Stimulated activated CD8-positive, alpha-beta memory T cell treated with anti-CD3 and anti-CD28 coated beads, Interleukin-7, amount 100 ng/mL, for 4 hours (primary cell): Measurements from ENCODE around the gene FXYD7.
A peak's percentile ranks its signal among the peaks of the same experiment; 100 is the strongest.
"Not testable (repeated sequence)": the region's sequence is repeated elsewhere in the genome, so short reads cannot be mapped to it uniquely, and the experiment has no call there.

Source experiments
- DNase-seq, 2 donors: peaks; one replicate each; pipeline ENCODE4 v3.0.0-alpha.2; 2020; ENCODE audit warnings: low read depth in 2 of 2

Gene FXYD7

GRCh38 chr19:35144600-35145436 lies 1.8 kb downstream of the FXYD7 start:
- no peak for DNase-seq

GRCh38 chr19:35146746-35147459 lies 3.8 kb downstream of the FXYD7 start:
- no peak for DNase-seq

- DNase-seq, result no peak
Measured at GRCh38 chr19:35149463-35149862, 6.4 kb downstream of the FXYD7 start.

- no peak for DNase-seq
Measured at GRCh38 chr19:35150445-35150844, 7.4 kb downstream of the FXYD7 start.

- DNase-seq, result no peak
Measured at GRCh38 chr19:35151273-35152065, 8.4 kb downstream of the FXYD7 start.

- not testable (repeated sequence) for DNase-seq
Measured at GRCh38 chr19:35153129-35153522, 10.1 kb downstream of the FXYD7 start.

- DNase-seq, result peak; percentile 53 to 65
Measured at GRCh38 chr19:35153701-35154524, 10.9 kb downstream of the FXYD7 start.

GRCh38 chr19:35154525-35155406 lies 11.7 kb downstream of the FXYD7 start, which contains the start of gene FXYD5:
Gene FXYD5 (plus strand): TSS chr19:35154735. CDS start chr19:35155551, 816 bp downstream.
- DNase-seq, result peak; percentile 76 to 81

- DNase-seq, result no peak
Measured at GRCh38 chr19:35155441-35155840, 12.4 kb downstream of the FXYD7 start.

GRCh38 chr19:35155981-35156672 lies 13.1 kb downstream of the FXYD7 start:
- no peak for DNase-seq

GRCh38 chr19:35156673-35157014 lies 13.6 kb downstream of the FXYD7 start:
- DNase-seq, result no peak

- no peak for DNase-seq
Measured at GRCh38 chr19:35157431-35157830, 14.4 kb downstream of the FXYD7 start.

- DNase-seq, result no peak
Measured at GRCh38 chr19:35159606-35160005, 16.6 kb downstream of the FXYD7 start.

- DNase-seq, result no peak
Measured at GRCh38 chr19:35160629-35161433, 17.8 kb downstream of the FXYD7 start.

GRCh38 chr19:35161434-35161743 lies 18.3 kb downstream of the FXYD7 start:
- no peak for DNase-seq

- DNase-seq, result no peak
Measured at GRCh38 chr19:35162471-35163326, 19.6 kb downstream of the FXYD7 start.

GRCh38 chr19:35164418-35164817 lies 21.4 kb downstream of the FXYD7 start:
- no peak for DNase-seq
